Hepatocyte (in vitro differentiated cells): ENCODE results near the gene HLA-G. TPM values are rescaled to one million over a fixed set of nuclear protein-coding genes. Genes with fewer than 3 reads are reported as not detected.

Source experiments
- DNase-seq: peaks from one replicate; pipeline ENCODE4 v3.0.0-alpha.2; 2016; ENCODE audit warnings: low spot score
- H2AFZ ChIP-seq: fragments of 200-600 bp; sonication (generic); 2 replicates; pipeline ENCODE4 v1.6.0; 2016; ENCODE audit warnings: antibody characterized with exemption, mild to moderate bottlenecking
- H3K27ac ChIP-seq: fragments of 200-600 bp; sonication (generic); 2 replicates; pipeline ENCODE4 v1.5.1; 2016; ENCODE audit warnings: mild to moderate bottlenecking
- H3K27me3 ChIP-seq: fragments of 200-600 bp; sonication (generic); 2 replicates; pipeline ENCODE4 v1.6.1; 2016
- H3K36me3 ChIP-seq: fragments of 200-600 bp; sonication (generic); replicated peaks from 2 replicates; pipeline ENCODE4 v1.5.1; 2016; ENCODE audit warnings: low read depth; ENCODE audit not compliant: insufficient read depth
- H3K4me1 ChIP-seq: fragments of 200-600 bp; sonication (generic); 2 replicates; pipeline ENCODE4 v1.5.1; 2016; ENCODE audit warnings: mild to moderate bottlenecking, moderate library complexity; ENCODE audit not compliant: insufficient read depth
- H3K4me2 ChIP-seq: fragments of 200-600 bp; sonication (generic); 2 replicates; pipeline ENCODE4 v1.6.0; 2016
- H3K4me3 ChIP-seq: fragments of 200-600 bp; sonication (generic); 2 replicates; pipeline ENCODE4 v1.5.1; 2016; ENCODE audit warnings: mild to moderate bottlenecking
- H3K79me2 ChIP-seq: fragments of 200-600 bp; sonication (generic); 2 replicates; pipeline ENCODE4 v1.6.0; 2017; ENCODE audit warnings: mild to moderate bottlenecking
- H3K9me2 ChIP-seq: fragments of 200-600 bp; sonication (generic); replicated peaks from 2 replicates; pipeline ENCODE4 v1.6.0; 2017; ENCODE audit warnings: mild to moderate bottlenecking; ENCODE audit not compliant: insufficient read depth
- H3K9me3 ChIP-seq: fragments of 200-600 bp; sonication (generic); 2 replicates; pipeline ENCODE4 v1.5.1; 2016; ENCODE audit warnings: low read depth, mild to moderate bottlenecking
- H4K20me1 ChIP-seq: fragments of 200-600 bp; sonication (generic); 2 replicates; pipeline ENCODE4 v1.6.0; 2016; ENCODE audit warnings: mild to moderate bottlenecking; ENCODE audit not compliant: insufficient read depth, poor library complexity, severe bottlenecking
- EZH2 ChIP-seq: fragments of 200-600 bp; sonication (generic); IDR thresholded peaks from 2 replicates; pipeline ENCODE4 v1.6.1; 2016; ENCODE audit warnings: antibody characterized with exemption, mild to moderate bottlenecking, borderline replicate concordance
- EZH2phosphoT487 ChIP-seq: fragments of 200-600 bp; sonication (generic); IDR thresholded peaks from one replicate; pipeline ENCODE4 v1.6.1; 2018; ENCODE audit warnings: antibody characterized with exemption, mild to moderate bottlenecking, low read depth, moderate library complexity; ENCODE audit not compliant: unreplicated experiment, severe bottlenecking
- WGBS: methylation state at CpG from one replicate; pipeline ENCODE4 v1.1.6; 2016; ENCODE audit warnings: low lambda C conversion rate; ENCODE audit errors: missing lambda C conversion rate; 5-methylcytosine and 5-hydroxymethylcytosine counted together
- polyA plus RNA-seq: library from polyadenylated mRNA; unstranded; fragments of >200 nt; fragmentation: Nextera tagmentation; extraction: Ambion mirVana; gene quantifications from 2 replicates; pipeline ENCODE4 v1.2.1, GENCODE V29; 2016
- total RNA-seq: library from RNA; depleted of rRNA; stranded (reverse); fragments of >200 nt; gene quantifications from 2 replicates; pipeline ENCODE4 v1.2.3, GENCODE V29; 2014
- TF ChIP-seq, protein P1 (sequence below): fragments of 200-600 bp; sonication (generic); IDR thresholded peaks from 2 replicates; pipeline ENCODE4 v1.5.1; 2016; ENCODE audit warnings: antibody characterized with exemption, mild to moderate bottlenecking; ENCODE audit not compliant: poor library complexity

Gene HLA-G
- total and polyA plus RNA-seq, 2 experiments from 2014 or later, result 2.8 TPM; not detected in 1

DNA sequence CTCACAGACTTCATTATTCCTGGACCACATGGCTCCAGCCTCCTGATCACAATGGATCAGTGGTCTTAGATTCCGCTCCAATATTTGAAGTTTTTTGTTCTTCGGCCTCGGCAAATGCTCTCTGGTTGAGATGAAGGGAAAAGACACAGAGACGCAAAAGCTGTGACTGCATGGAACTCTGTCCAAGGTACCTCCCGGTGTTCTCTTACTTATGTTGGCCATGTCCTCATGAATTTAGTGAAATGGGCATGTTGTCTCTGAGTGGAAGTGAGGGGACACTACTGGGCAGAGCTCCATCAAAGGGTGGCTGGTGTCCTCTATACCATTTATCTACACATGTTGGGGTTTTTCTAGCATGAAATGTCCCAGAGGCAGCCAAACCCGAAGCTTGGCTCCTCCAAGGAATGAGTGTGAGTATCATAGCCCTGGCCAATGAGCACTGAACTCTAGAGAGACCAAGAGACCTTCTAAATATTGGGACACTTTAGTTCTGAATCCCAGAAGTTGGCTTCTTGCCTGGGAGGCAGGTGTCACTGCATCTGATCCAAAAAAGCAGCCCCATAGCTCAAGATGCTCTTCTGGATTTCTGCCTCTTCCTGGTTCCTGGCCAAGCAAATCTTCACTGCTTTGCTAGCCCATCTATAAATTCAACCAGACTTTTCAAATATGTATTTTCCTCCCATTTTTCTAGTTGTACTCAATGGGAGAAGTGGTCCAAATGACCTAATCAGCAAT, 34.1 kb downstream of the HLA-G start:
- H4K20me1 ChIP-seq, result no peaks in the 10 kb centered on the region
- no peak overlapping the region for H3K4me2 ChIP-seq
- WGBS, result 75% methylated on average over 6 of the region's 6 CpGs
- H2AFZ ChIP-seq, result no peak overlapping the region
- DNase-seq, result no peak
- no peaks in the 10 kb centered on the region for H3K36me3 ChIP-seq
- no peaks in the 10 kb centered on the region for H3K9me2 ChIP-seq
- H3K27me3 ChIP-seq, result peaks cover 32% of the 10 kb centered on the region
- no peak overlapping the region for H3K4me3 ChIP-seq
- TF ChIP-seq EZH2phosphoT487, result no peak
- TF ChIP-seq, protein P1, sequence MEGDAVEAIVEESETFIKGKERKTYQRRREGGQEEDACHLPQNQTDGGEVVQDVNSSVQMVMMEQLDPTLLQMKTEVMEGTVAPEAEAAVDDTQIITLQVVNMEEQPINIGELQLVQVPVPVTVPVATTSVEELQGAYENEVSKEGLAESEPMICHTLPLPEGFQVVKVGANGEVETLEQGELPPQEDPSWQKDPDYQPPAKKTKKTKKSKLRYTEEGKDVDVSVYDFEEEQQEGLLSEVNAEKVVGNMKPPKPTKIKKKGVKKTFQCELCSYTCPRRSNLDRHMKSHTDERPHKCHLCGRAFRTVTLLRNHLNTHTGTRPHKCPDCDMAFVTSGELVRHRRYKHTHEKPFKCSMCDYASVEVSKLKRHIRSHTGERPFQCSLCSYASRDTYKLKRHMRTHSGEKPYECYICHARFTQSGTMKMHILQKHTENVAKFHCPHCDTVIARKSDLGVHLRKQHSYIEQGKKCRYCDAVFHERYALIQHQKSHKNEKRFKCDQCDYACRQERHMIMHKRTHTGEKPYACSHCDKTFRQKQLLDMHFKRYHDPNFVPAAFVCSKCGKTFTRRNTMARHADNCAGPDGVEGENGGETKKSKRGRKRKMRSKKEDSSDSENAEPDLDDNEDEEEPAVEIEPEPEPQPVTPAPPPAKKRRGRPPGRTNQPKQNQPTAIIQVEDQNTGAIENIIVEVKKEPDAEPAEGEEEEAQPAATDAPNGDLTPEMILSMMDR, result no peak
- no peak for TF ChIP-seq EZH2
- H3K79me2 ChIP-seq, result no peaks in the 10 kb centered on the region
- H3K4me1 ChIP-seq, result no peaks in the 10 kb centered on the region
- H3K27ac ChIP-seq, result no peak overlapping the region
- no peaks in the 10 kb centered on the region for H3K9me3 ChIP-seq

DNA sequence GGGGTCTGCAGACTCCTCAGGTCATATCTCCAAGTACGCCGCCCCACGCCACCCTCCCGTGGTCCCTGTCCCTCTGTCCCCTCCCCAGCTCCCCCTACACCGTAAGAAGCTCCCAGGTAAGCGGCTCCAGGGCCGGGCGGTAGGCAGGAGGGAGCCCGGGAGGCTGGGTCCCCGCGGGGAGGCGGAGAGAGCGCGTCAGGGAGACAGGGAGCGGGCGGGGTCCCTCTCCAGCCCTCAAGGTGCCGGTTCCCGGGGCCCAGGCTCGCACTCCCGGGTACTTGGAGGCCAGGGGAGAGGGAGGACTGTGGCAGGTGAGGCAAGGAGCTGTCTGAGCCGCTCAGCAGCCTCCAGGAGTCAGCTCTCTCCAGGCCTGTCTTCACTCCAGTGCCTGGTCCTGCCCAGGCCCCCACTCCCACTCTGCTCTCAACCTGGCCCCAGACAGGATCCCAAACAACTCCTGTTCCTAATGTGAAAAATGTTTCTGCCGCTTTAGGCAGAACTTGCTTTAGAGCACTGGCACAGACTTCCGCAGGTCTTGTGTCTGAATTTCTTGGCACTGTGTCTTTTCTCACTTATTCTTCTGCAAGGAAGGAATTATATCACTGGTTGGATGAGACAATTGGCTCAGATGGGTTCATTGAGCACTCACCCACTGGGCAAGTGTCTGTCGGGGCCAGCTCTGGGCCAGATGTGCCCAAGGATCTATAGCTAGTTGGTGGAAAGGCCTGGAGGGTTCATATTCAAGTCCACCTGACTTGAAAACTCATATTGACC, 36.6 kb downstream of the HLA-G start:
- H3K4me3 ChIP-seq, result no peak overlapping the region
- 69% methylated on average over 17 of the region's 24 CpGs for WGBS
- DNase-seq, result no peak
- H3K9me2 ChIP-seq, result no peaks in the 10 kb centered on the region
- H2AFZ ChIP-seq, result no peak overlapping the region
- no peaks in the 10 kb centered on the region for H3K79me2 ChIP-seq
- H4K20me1 ChIP-seq, result no peaks in the 10 kb centered on the region
- H3K27me3 ChIP-seq, result peaks cover 36% of the 10 kb centered on the region
- no peaks in the 10 kb centered on the region for H3K36me3 ChIP-seq
- no peak overlapping the region for H3K27ac ChIP-seq
- no peaks in the 10 kb centered on the region for H3K4me1 ChIP-seq
- H3K4me2 ChIP-seq, result no peak overlapping the region
- H3K9me3 ChIP-seq, result no peaks in the 10 kb centered on the region
- TF ChIP-seq EZH2 (no peak), EZH2phosphoT487 (no peak)
- TF ChIP-seq, protein P1, result no peak

DNA sequence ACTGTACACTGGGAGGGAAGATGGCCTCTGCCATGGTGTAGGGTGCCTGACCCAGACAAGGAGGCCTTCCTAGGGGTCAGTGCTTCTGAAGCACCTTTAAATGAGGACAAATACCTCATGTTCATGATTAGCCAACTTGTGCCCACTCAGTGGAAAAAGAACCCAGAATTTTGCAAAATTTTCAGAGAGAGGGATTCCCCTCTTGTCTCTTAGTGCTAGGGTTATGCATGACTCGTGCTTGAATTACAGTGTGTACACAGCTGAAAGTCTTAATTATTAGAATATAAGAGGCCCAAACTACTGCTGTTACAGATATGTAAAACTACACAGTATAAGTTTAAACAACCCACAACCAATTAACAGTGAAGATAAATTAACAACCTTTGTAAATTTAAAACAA, 38.0 kb downstream of the HLA-G start:
- 56% methylated on average over 1 of the region's 1 CpG for WGBS
- TF ChIP-seq EZH2phosphoT487 (no peak), EZH2 (no peak)
- TF ChIP-seq, protein P1, result no peak
- no peak overlapping the region for H2AFZ ChIP-seq

More for the DNA sequence above, 38.0 kb downstream of the HLA-G start:
- Histone ChIP-seq H3K4me2 (no peak overlapping the region), H3K79me2 (no peaks in the 10 kb centered on the region), H3K9me2 (no peaks in the 10 kb centered on the region), H4K20me1 (no peaks in the 10 kb centered on the region), H3K9me3 (no peaks in the 10 kb centered on the region), H3K4me3 (no peak overlapping the region), H3K36me3 (no peaks in the 10 kb centered on the region), H3K27me3 (peaks cover 30% of the 10 kb centered on the region), H3K4me1 (no peaks in the 10 kb centered on the region), H3K27ac (no peak overlapping the region)
- no peak for DNase-seq
